Natural killer cell (primary cell): Measurements from ENCODE around the gene CDK5. TPM values are rescaled to one million over a fixed set of nuclear protein-coding genes. Genes with fewer than 3 reads are reported as not detected.
A peak's percentile ranks its signal among the peaks of the same experiment; 100 is the strongest.
"Not testable (repeated sequence)": the region's sequence is repeated elsewhere in the genome, so short reads cannot be mapped to it uniquely, and the experiment has no call there.

Experiments
- ATAC-seq, 3 donors: fragments of 150-1000 bp in 2 of 3; fragments of 200-7000 bp in 1 of 3; cut with Tn5 transposase; 1 replicate in 1 of 3; 2 replicates in 2 of 3; pipeline ENCODE4 v1.10.0; 2021; ENCODE audit warnings: mild to moderate bottlenecking in 2 of 3, moderate library complexity in 2 of 3
- DNase-seq, 2 donors: peaks; one replicate each; pipeline versions ENCODE4 v3.0.0 to v3.0.0-alpha.2; 2013 to 2021; ENCODE audit warnings: mixed read lengths in 1 of 2
- H3K27ac ChIP-seq: one replicate; pipeline ENCODE4 v1.5.1; 2013; ENCODE audit warnings: mild to moderate bottlenecking, low read length
- H3K27me3 ChIP-seq: one replicate; pipeline ENCODE4 v1.6.1; 2013; ENCODE audit warnings: low read length; ENCODE audit not compliant: control insufficient read depth, insufficient read depth
- H3K36me3 ChIP-seq: one replicate; pipeline ENCODE4 v1.6.1; 2013; ENCODE audit warnings: low read length; ENCODE audit not compliant: control insufficient read depth, insufficient read depth
- H3K4me1 ChIP-seq: one replicate; pipeline ENCODE4 v1.6.1; 2013; ENCODE audit warnings: low read length; ENCODE audit not compliant: control insufficient read depth, insufficient read depth
- H3K4me3 ChIP-seq: one replicate; pipeline ENCODE4 v1.5.1; 2013; ENCODE audit warnings: low read length
- H3K9me3 ChIP-seq: one replicate; pipeline ENCODE4 v1.6.1; 2013; ENCODE audit warnings: low read length; ENCODE audit not compliant: control insufficient read depth, insufficient read depth
- H3K27ac Mint-ChIP-seq, 2 donors: one replicate each; pipeline ENCODE4 v1.8.0; 2022; ENCODE audit warnings: mild to moderate bottlenecking in 2 of 2, mixed read lengths in 2 of 2, moderate library complexity in 1 of 2
- H3K27me3 Mint-ChIP-seq, 2 donors: one replicate each; pipeline ENCODE4 v1.8.0; 2022; ENCODE audit warnings: low read depth in 2 of 2, mixed read lengths in 2 of 2
- H3K36me3 Mint-ChIP-seq: one replicate; pipeline ENCODE4 v1.8.0; 2022; ENCODE audit warnings: mixed read lengths
- H3K4me1 Mint-ChIP-seq, 2 donors: one replicate each; pipeline ENCODE4 v1.8.0; 2022; ENCODE audit warnings: mixed read lengths in 2 of 2
- H3K4me3 Mint-ChIP-seq: one replicate; pipeline ENCODE4 v1.8.0; 2022; ENCODE audit warnings: mild to moderate bottlenecking, moderate library complexity, mixed read lengths
- H3K9me3 Mint-ChIP-seq, 2 donors: one replicate each; pipeline ENCODE4 v1.8.0; 2022; ENCODE audit warnings: mixed read lengths in 2 of 2
- CTCF ChIP-seq: fragments of 200-600 bp; IDR thresholded peaks from one replicate; pipeline ENCODE4 v1.8.0; 2022; ENCODE audit warnings: antibody characterized with exemption
- WGBS: methylation state at CpG from one replicate; pipeline ENCODE4 v1.1.7; 2013; ENCODE audit warnings: missing lambda C conversion rate; ENCODE audit not compliant: insufficient coverage; 5-methylcytosine and 5-hydroxymethylcytosine counted together
- intact Hi-C: fragments of 100-400 bp; cut with micrococcal nuclease; formaldehyde crosslinking; loops from one replicate; pipeline ENCODE4 v1.14.2; 2022
- total RNA-seq, 4 donors: library from RNA; stranded (reverse); fragments of 120-200 nt in 1 of 4; gene quantifications; one replicate each; pipeline versions ENCODE4 v1.2.3 to v1.2.4, GENCODE V29; 2013 to 2022

The CDK5 gene
- total RNA-seq, 3 donors from 2014 or later (not counting 1 experiment from before 2014, with no cell fraction given): 6.2 to 8.0 (median 6.6) TPM

- Mint-ChIP-seq H3K4me3 (peak overlapping the region; percentile 74), H3K36me3 (no peaks in the 10 kb centered on the region), H3K27me3 (peaks cover 0 to 4% of the 10 kb centered on the region in 2 donors), H3K4me1 (peaks cover 58 to 85% of the 10 kb centered on the region in 2 donors), H3K27ac (peak overlapping the region; percentile 94 to 95), H3K9me3 (no peaks in the 10 kb centered on the region)
- 82% methylated on average over 6 of the region's 6 CpGs for WGBS
- H3K27ac ChIP-seq: no peak overlapping the region
- no peak for TF ChIP-seq CTCF
- no peaks in the 10 kb centered on the region for H3K36me3 ChIP-seq
- ATAC-seq (no peak), DNase-seq (peak in 1 of 2 donors; percentile 29)
- H3K27me3 ChIP-seq: no peaks in the 10 kb centered on the region
- intact Hi-C loops: loop anchor here (5.0 to 10.0 kb wide), 2 partner anchors 35 to 347 kb away; partner anchors contain the start of gene KCNH2
- H3K4me1 ChIP-seq: peaks cover 81% of the 10 kb centered on the region
- H3K9me3 ChIP-seq: no peaks in the 10 kb centered on the region
- H3K4me3 ChIP-seq: no peak overlapping the region
Measured at GRCh38 chr7:151012031-151012692, 45.5 kb downstream of the CDK5 start.

GRCh38 chr7:151011616-151012015 lies 46.1 kb downstream of the CDK5 start:
- not testable (repeated sequence) for H3K9me3 ChIP-seq, H3K36me3 ChIP-seq, DNase-seq, H3K36me3 Mint-ChIP-seq, H3K9me3 Mint-ChIP-seq, ATAC-seq, H3K4me3 ChIP-seq, H3K27me3 ChIP-seq, H3K27me3 Mint-ChIP-seq, H3K27ac ChIP-seq
- peaks cover 87% of the 10 kb centered on the region for H3K4me1 ChIP-seq
- Mint-ChIP-seq H3K4me3 (peak overlapping the region; percentile 74), H3K27ac (peak overlapping the region; percentile 94 to 95), H3K4me1 (peaks cover 60 to 86% of the 10 kb centered on the region in 2 donors)
- WGBS: 84% methylated on average over 12 of the region's 12 CpGs
- intact Hi-C loops: loop anchor here (5.0 to 10.0 kb wide), 2 partner anchors 34 to 347 kb away; partner anchors contain the start of gene KCNH2

- ATAC-seq (no peak), DNase-seq (no peak)
- Histone ChIP-seq H3K27me3 (no peaks in the 10 kb centered on the region), H3K4me3 (no peak overlapping the region), H3K9me3 (no peaks in the 10 kb centered on the region), H3K4me1 (peaks cover 90% of the 10 kb centered on the region), H3K36me3 (no peaks in the 10 kb centered on the region), H3K27ac (peak overlapping the region; percentile 67)
- H3K9me3 Mint-ChIP-seq: no peaks in the 10 kb centered on the region
- peak overlapping the region; percentile 94 to 95 for H3K27ac Mint-ChIP-seq
- H3K4me1 Mint-ChIP-seq: peaks cover 60 to 81% of the 10 kb centered on the region in 2 donors
- 38% methylated on average over 1 of the region's 1 CpG for WGBS
- peak overlapping the region; percentile 77 for H3K4me3 Mint-ChIP-seq
- intact Hi-C loops: loop anchor here (5.0 to 10.0 kb wide), 2 partner anchors 34 to 346 kb away; partner anchors contain the start of gene KCNH2
- TF ChIP-seq CTCF: no peak
- H3K27me3 Mint-ChIP-seq: peaks cover 0 to 4% of the 10 kb centered on the region in 2 donors
- no peaks in the 10 kb centered on the region for H3K36me3 Mint-ChIP-seq
Measured at GRCh38 chr7:151011097-151011409, 46.6 kb downstream of the CDK5 start.

DNA sequence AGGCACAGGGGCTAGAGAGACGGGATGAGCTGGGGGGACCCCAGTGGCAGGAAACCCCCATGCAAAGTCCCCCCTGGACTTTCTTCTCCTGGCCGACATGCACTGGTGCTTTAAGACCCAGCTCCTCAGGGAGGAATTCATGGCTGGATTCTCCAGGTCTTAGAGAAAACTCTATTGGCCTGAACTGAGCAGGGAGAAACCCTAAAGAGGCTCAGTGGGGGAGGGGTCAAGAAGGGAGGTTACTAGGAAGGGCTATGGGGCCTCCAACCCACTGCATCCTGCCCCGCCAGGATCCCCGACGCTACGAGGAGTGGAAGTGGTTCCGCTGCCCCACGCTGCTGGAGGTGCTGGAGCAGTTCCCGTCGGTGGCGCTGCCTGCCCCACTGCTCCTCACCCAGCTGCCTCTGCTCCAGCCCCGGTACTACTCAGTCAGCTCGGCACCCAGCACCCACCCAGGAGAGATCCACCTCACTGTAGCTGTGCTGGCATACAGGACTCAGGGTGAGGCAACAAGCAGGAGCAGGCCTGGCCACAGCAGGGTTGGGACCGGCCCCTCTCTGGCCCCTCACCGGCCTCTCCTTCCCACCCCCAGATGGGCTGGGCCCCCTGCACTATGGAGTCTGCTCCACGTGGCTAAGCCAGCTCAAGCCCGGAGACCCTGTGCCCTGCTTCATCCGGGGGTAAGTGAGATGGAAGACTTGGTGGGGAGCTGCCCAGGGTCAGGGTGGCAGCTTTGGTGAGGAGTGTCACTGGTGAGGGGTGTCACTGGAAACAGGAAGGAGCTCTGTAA lies 47.2 kb downstream of the CDK5 start:
- no peaks in the 10 kb centered on the region for H3K36me3 Mint-ChIP-seq
- peak; percentile 43 to 66 for DNase-seq
- TF ChIP-seq CTCF: no peak
- H3K4me3 ChIP-seq: no peak overlapping the region
- peak overlapping the region; percentile 67 for H3K27ac ChIP-seq
- H3K27me3 Mint-ChIP-seq: peaks cover 0 to 4% of the 10 kb centered on the region in 2 donors
- peak overlapping the region; percentile 94 to 95 for H3K27ac Mint-ChIP-seq
- H3K9me3 ChIP-seq: no peaks in the 10 kb centered on the region
- H3K4me3 Mint-ChIP-seq: peak overlapping the region; percentile 77
- 21% methylated on average over 18 of the region's 18 CpGs for WGBS
- intact Hi-C loops: loop anchor here (5.0 to 10.0 kb wide), 2 partner anchors 33 to 346 kb away; partner anchors contain the start of gene KCNH2
- H3K4me1 Mint-ChIP-seq: peaks cover 59 to 77% of the 10 kb centered on the region in 2 donors
- H3K9me3 Mint-ChIP-seq: no peaks in the 10 kb centered on the region
- H3K4me1 ChIP-seq: peaks cover 90% of the 10 kb centered on the region
- no peaks in the 10 kb centered on the region for H3K27me3 ChIP-seq
- ATAC-seq: peak; percentile 50 to 65 (median 59)
- H3K36me3 ChIP-seq: no peaks in the 10 kb centered on the region
